Mucosa of rectum (tissue), 2 donors: Measurements from ENCODE around the gene NLGN4Y.
"Not testable (repeated sequence)": the region's sequence is repeated elsewhere in the genome, so short reads cannot be mapped to it uniquely, and the experiment has no call there.

ENCODE experiments used
- H3K27ac ChIP-seq, 2 donors: one replicate each; pipeline ENCODE4 v1.7.0; 2013; ENCODE audit warnings: inconsistent platforms in 2 of 2, low read depth in 2 of 2, low read length in 2 of 2
- H3K27me3 ChIP-seq, 2 donors: one replicate each; pipeline ENCODE4 v1.7.0; 2013; ENCODE audit warnings: low read length in 2 of 2; ENCODE audit not compliant: control insufficient read depth in 2 of 2, insufficient read depth in 2 of 2
- H3K36me3 ChIP-seq, 2 donors: one replicate each; pipeline ENCODE4 v1.7.0; 2013; ENCODE audit warnings: low read length in 2 of 2; ENCODE audit not compliant: control insufficient read depth in 2 of 2, insufficient read depth in 2 of 2
- H3K4me1 ChIP-seq, 2 donors: one replicate each; pipeline ENCODE4 v1.7.0; 2013; ENCODE audit warnings: low read length in 2 of 2, mild to moderate bottlenecking in 1 of 2; ENCODE audit not compliant: control insufficient read depth in 2 of 2, insufficient read depth in 2 of 2
- H3K4me3 ChIP-seq, 2 donors: one replicate each; pipeline ENCODE4 v1.7.0; 2013; ENCODE audit warnings: low read length in 2 of 2
- H3K9ac ChIP-seq, 2 donors: one replicate each; pipeline ENCODE4 v1.7.0; 2013; ENCODE audit warnings: low read length in 2 of 2, low read depth in 1 of 2, mild to moderate bottlenecking in 1 of 2
- H3K9me3 ChIP-seq, 2 donors: one replicate each; pipeline ENCODE4 v1.7.0; 2013; ENCODE audit warnings: low read length in 2 of 2; ENCODE audit not compliant: control insufficient read depth in 2 of 2
- donor health status: healthy.
- donor health status: Normal muscosa, but diverticular disease.

Gene NLGN4Y

GRCh38 chrY:14825728-14826127, 301.4 kb downstream of the NLGN4Y start:
- H3K27me3 ChIP-seq: no peaks in the 10 kb centered on the region
- no peak overlapping the region for H3K9ac ChIP-seq

GRCh38 chrY:14828531-14828930, 304.2 kb downstream of the NLGN4Y start:
- H3K4me3 ChIP-seq: no peak overlapping the region
- H3K4me1 ChIP-seq: no peaks in the 10 kb centered on the region
- H3K27ac ChIP-seq: no peak overlapping the region
- H3K9me3 ChIP-seq: no peaks in the 10 kb centered on the region
- no peaks in the 10 kb centered on the region for H3K27me3 ChIP-seq
- H3K36me3 ChIP-seq: no peaks in the 10 kb centered on the region
- H3K9ac ChIP-seq: no peak overlapping the region

More at GRCh38 chrY:14825728-14826127, 301.4 kb downstream of the NLGN4Y start:
- Histone ChIP-seq H3K9me3 (no peaks in the 10 kb centered on the region), H3K27ac (no peak overlapping the region), H3K36me3 (no peaks in the 10 kb centered on the region), H3K4me3 (no peak overlapping the region), H3K4me1 (no peaks in the 10 kb centered on the region)

GRCh38 chrY:14829366-14829885, 305.1 kb downstream of the NLGN4Y start:
- no peak overlapping the region for H3K4me3 ChIP-seq
- H3K27ac ChIP-seq: no peak overlapping the region
- no peaks in the 10 kb centered on the region for H3K4me1 ChIP-seq
- H3K36me3 ChIP-seq: no peaks in the 10 kb centered on the region
- H3K9ac ChIP-seq: no peak overlapping the region
- no peaks in the 10 kb centered on the region for H3K27me3 ChIP-seq
- H3K9me3 ChIP-seq: no peaks in the 10 kb centered on the region

- Histone ChIP-seq H3K4me3 (no peak overlapping the region), H3K27me3 (no peaks in the 10 kb centered on the region)
Observed at GRCh38 chrY:14834103-14835060, 310.1 kb downstream of the NLGN4Y start.

GRCh38 chrY:14837466-14837865, 313.1 kb downstream of the NLGN4Y start:
- H3K4me3 ChIP-seq: no peak overlapping the region
- no peaks in the 10 kb centered on the region for H3K27me3 ChIP-seq
- no peaks in the 10 kb centered on the region for H3K9me3 ChIP-seq

More at GRCh38 chrY:14834103-14835060, 310.1 kb downstream of the NLGN4Y start:
- Histone ChIP-seq H3K9ac (no peak overlapping the region), H3K9me3 (no peaks in the 10 kb centered on the region), H3K27ac (no peak overlapping the region), H3K36me3 (no peaks in the 10 kb centered on the region), H3K4me1 (no peaks in the 10 kb centered on the region)

GRCh38 chrY:14850734-14851133, 326.4 kb downstream of the NLGN4Y start:
- H3K9me3 ChIP-seq: no peaks in the 10 kb centered on the region
- no peak overlapping the region for H3K4me3 ChIP-seq
- H3K4me1 ChIP-seq: no peaks in the 10 kb centered on the region
- H3K36me3 ChIP-seq: no peaks in the 10 kb centered on the region
- H3K27me3 ChIP-seq: no peaks in the 10 kb centered on the region
- H3K27ac ChIP-seq: no peak overlapping the region
- H3K9ac ChIP-seq: no peak overlapping the region

More at GRCh38 chrY:14837466-14837865, 313.1 kb downstream of the NLGN4Y start:
- Histone ChIP-seq H3K9ac (no peak overlapping the region), H3K4me1 (no peaks in the 10 kb centered on the region), H3K36me3 (no peaks in the 10 kb centered on the region), H3K27ac (no peak overlapping the region)

GRCh38 chrY:14860448-14860847, 336.1 kb downstream of the NLGN4Y start:
- Histone ChIP-seq H3K4me3 (no peak overlapping the region), H3K9ac (no peak overlapping the region), H3K27me3 (no peaks in the 10 kb centered on the region), H3K36me3 (no peaks in the 10 kb centered on the region), H3K4me1 (no peaks in the 10 kb centered on the region), H3K9me3 (no peaks in the 10 kb centered on the region), H3K27ac (no peak overlapping the region)

- not testable (repeated sequence) for H3K36me3 ChIP-seq, H3K4me1 ChIP-seq, H3K27me3 ChIP-seq, H3K4me3 ChIP-seq, H3K27ac ChIP-seq, H3K9ac ChIP-seq, H3K9me3 ChIP-seq
Observed at GRCh38 chrY:14861033-14861432, 336.7 kb downstream of the NLGN4Y start.

- Histone ChIP-seq H3K4me3 (no peak overlapping the region), H3K4me1 (no peaks in the 10 kb centered on the region), H3K9me3 (no peaks in the 10 kb centered on the region), H3K9ac (no peak overlapping the region), H3K27ac (no peak overlapping the region), H3K27me3 (no peaks in the 10 kb centered on the region), H3K36me3 (no peaks in the 10 kb centered on the region)
Observed at GRCh38 chrY:14871971-14872370, 347.6 kb downstream of the NLGN4Y start.
